ENCODE data around the gene GFRA4.
A peak's percentile ranks its signal among the peaks of the same experiment; 100 is the strongest.
"Not testable (repeated sequence)": the region's sequence is repeated elsewhere in the genome, so short reads cannot be mapped to it uniquely, and the experiment has no call there.

GFRA4 gene

DNA sequence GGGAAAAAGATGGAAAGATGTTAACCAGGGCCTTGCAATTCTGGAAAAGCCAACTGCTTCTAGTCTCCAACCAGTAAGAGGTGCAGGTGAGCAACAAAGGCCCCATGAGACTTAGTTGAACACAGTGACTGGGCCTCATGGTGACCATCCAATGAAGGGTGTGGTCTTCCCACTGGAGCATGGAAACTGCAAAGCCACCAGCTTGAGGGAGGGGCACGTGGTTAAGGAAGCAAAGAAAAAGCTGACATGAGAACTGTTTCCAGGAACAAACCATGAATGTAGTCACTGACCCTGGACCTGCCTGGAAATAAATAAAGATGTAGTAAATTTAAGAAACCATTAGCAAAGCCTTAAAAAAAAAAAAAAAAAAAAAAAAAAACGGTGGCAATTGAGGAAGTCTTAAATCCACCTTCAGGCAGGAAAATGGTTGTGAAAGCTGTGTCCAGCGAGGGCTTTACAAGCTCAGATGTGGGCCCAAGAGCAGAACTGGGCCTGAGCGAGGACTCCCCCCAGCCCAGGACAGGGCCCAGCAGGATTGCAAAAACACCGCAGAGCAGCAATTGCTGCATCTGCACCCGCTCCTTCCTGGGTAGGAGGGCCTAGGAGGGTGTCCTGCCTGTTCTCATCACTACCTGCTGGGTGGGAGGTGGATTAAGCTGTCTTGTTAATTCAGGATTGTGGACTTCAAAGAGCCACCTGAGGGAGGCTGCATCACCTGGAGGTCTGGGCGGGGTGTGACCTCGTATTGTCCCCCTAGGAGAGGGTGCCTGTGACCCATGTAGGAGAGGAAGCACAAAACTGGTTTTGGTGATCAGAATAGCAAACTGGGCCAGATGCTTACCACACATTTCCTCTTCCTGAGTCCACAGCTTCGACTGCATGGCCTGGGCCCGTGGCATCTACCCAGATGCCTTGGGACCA, 10.3 kb downstream of the GFRA4 start:
- no peak for DNase-seq

DNA sequence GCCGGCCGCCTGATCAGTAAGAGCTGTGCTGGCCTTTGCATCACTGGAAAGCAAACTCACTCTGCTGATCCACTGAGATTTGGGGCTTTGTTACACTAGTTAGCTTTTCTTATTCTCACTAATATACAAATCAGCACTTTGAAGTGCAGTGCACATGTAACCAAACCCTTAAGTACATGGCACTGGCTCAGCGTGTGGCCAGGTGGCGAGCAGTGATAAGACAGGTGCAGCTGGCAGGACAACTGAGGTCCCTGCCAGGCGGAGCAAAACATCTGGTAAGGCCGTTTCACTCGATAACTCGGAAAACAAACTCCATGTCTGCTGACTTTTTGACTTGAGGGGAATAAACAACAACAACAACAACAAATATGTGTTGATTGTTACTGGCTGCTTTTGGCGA, 11.0 kb downstream of the GFRA4 start:
- DNase-seq = no peak

DNA sequence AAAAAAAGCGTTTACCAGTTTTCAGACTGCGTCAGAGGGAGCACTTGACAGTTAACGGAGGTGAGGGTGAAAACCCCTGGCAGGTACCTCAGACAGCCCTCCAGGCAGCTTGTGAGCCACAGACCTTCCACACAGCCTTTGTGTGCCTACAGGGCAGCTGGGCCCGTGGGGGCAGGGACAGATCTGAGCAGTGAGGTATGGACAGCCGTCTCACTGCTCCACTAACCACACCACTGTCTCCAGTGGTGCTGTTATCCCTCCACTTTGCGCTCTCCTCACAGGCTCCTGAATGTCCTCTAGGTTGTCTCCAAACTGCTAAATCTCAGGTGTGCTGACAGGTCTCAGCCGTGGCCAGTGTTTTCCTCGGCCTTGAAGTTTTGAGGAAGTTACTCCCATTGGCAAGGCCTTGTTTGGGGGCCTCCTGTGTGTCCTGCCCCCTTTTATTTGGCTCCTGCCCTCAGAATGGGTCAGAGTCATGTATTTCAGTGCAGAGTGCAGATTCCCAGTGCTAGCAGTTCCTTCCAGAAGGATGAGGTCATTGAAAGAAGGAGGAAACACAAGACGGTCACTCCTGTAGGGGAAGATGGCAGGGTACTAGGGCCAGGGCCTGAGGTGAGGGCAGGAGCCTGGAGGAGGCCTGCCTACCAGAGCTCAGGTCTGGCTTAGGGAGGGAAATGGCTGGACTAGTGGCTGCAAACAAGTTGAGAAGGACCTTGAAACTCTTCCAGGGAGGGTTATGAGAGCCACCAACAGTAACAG, 11.8 kb downstream of the GFRA4 start:
- peak in 1 of 2 donors; percentile 19 for DNase-seq

DNA sequence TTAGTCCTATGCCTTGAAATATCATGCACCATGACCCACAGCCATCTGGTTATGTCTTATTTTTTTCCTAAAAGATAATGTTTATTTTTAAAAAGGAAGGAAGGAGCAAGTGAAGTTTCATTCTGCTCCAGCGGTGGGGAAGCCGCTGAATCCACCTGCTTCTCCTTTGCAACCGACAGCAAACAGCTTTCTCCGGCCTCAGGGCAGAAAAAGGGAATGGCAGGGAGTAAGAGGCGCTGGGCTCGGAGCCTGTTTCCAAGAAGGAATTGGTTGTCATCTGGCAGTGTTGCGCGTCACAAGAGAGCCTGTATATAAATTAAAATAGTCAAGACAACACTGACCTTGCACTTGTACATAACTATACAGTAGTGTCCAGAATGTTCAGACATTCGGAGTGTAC, 14.2 kb downstream of the GFRA4 start:
- no peak for DNase-seq

DNA sequence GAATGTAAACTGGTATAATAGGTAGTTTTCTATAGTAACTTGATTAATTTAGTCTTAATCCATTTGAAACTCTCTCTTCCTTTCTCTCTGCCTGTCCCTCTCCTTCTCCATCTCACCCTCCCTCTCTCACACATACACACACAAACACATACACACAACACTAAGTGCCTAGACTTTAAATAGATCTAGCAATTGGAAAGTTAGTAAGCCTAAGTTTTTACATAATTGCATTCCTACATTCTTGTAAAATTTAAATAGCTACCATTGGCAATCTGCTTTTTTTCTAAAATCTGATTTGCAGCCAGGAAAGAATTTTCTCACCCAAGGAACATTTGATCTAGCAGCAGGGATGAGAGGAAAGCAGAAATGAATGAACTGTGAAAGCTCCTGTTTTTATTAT, 15.7 kb downstream of the GFRA4 start:
- DNase-seq = no peak

DNA sequence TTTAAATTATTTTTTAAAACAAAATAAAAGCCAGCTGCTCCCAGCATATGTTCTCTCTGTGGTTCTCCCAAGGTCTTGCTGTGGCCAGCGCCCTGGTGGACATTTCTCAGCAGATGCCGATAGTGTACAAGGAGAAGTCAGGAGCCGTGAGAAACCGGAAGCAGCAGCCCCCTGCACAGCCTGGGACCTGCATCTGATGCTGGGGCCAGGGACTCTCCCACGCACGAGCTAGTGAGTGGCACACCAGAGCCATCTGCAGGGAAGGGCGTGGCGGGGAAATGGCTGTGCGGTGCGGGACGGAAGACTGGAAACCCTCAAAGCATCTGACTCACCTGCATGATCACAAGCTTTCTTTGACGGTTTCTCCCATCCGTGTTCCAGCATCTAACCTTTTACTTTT, 16.5 kb downstream of the GFRA4 start:
- no peak for DNase-seq

DNA sequence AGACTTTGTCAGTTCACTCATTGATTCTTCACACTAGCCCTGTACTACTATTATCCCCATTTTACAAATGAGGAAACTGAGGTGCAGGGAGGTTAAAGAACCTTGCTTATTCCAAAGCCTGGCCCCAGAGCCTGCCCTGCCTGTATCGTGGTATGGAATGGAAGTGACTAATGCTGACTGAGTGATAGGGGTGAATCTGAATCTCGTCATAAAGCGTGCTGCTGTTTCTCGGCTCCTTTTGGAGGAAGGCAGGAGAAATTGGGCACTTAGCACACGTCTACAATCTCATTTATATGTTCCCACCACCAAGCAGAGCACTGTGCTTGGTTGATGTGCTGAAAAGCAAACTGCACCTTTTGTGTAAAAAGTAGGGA, 17.1 kb downstream of the GFRA4 start:
- no peak for DNase-seq

DNA sequence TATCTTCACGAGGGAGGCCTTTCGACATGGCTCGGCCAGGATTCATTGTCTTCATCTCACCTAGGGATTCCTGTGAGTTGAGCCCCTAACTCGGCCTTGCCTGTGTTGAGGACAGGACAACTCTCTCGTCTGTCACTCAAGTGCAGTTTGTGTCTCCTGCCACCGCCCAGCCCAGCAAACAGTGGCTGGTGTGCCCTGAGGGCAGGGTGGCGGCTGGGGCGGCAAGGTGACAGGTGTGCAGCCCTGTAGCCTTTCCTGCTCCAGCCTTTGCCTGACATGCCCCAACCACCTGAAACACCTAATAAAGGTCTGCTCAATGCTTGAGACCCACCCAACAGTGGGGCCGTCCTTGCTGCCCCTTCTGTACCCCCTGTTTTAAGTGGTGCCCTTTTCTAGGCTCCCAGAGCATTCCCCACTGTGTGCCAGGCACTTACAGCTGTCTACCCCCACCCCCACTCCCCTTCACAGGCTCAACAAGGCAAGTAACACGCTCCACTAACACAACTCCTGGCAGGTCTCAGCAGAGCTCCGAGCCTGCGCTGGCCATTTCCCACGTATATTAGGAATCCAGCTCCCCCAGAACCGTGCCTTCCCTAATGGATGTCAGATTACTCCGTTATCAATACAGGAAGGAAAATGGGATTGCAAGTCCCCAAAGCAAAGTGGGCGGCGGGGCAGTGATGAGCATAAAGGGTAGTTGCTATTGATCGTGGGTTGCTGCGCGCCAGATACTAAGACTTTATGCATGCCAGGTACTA, 17.7 kb downstream of the GFRA4 start:
- no peak for DNase-seq

DNA sequence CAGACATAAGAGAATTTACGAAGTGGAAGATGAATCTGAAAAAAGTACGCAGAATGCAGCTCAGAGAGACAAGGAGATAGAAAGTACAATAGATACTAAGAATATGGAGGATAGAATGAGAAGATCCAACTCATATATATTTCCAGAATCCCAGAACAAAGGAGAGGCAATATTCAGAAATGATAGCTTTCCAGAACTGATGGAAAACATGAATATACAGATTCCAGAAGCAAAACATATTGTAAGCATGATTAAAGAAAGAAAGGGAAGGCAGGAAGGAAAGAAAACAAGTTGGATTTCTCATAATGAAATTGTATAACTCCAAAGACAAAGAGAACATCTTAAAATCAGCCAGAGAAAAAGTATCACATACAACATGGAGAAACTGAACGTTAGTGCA, 22.9 kb downstream of the GFRA4 start:
- no peak for DNase-seq

DNA sequence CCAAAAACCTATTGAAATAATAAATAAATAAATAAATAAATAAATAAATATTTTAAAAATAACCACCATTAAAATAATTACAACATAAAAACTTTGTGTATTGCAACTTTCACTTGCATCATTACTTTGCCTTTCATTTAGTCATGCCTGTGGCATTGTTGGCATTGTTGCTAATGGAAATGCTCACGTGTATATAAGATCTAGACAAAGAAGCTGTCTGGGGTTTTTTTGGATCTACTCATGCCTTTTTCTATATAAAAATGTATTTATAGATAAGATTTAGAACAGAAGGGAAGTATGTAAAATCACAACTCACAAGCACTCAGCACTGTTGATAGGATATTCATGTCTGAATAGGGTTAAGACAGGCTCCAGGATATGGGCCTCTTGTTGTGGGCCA, 27.9 kb downstream of the GFRA4 start:
- no peak for DNase-seq

DNA sequence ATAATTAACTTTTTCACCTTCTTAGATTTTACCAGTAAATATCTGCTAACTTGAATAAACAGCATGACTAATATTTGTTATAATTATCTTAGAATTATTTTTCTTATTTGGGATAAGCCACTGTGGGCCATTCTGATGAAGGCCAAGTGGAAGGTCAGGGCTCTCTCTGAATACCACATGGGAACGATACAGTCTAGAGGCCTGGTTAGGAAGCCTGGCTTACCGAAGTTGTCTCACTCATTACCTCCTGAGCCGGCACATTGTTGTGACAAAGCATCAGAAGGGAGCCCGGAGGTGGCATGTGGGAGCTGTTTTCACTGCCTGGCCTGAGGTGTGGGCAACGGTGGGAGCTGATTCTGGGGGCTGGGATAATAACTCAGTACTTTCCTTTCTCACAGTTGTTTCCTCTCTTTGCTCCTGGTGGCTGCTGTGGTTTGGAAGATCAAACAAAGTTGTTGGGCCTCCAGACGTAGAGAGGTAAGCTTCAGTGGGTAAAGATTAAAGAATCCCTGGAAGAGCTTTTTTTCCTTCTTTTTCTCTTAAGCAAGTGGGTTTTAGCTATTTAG, 29.2 kb downstream of the GFRA4 start:
- no peak for DNase-seq

DNA sequence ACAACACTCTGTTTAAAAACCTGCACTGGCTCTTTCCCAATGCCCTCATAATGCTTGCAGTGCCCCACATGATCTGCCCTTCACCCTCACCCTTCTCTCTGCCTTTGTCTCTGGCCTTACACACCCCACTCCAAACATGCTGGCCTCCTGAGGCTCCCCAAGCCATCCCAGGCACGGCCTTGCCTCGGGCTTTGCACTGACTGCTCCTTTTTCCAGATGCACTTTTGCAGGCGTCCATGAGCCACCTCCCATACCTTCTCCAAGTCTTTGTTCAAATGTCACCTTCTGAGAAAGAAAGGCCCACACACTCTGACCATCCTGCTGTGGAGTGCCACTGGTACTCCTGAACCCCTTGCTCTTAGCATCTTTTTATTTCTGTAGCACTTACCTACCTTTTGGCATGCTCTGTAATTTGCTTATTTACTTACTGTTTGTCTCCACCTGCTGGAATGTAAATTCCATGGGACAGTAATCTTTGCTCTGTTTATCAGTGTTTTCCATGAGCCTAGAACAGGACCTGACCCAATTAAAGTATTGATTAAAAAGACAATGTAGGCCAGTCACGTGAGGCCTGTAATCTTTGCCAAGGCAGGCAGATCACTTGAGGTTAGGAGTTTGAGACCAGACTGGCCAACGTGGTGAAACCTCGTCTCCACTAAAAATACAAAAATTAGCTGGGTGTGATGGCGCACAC, 30.7 kb downstream of the GFRA4 start:
- DNase-seq = no peak

DNA sequence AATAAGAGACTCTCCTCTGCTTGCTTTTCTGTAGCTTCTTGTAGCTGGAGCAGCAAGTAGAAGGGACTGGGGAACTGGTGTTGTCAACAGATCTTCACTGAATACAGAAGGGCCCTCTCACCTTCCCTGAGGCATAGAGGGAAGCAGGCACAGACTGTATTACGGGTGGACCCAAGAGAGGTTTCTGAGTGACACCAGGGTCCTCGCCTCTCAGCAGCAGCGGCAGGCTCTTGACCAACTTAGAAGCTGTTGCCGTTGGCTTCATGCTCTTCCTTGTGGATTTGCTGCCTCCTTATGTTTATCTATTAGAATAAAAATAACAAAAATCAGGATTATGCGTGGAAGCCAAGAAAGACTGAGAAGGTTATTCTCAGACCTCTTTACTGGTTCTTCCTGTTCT, 31.7 kb downstream of the GFRA4 start:
- no peak for DNase-seq

DNA sequence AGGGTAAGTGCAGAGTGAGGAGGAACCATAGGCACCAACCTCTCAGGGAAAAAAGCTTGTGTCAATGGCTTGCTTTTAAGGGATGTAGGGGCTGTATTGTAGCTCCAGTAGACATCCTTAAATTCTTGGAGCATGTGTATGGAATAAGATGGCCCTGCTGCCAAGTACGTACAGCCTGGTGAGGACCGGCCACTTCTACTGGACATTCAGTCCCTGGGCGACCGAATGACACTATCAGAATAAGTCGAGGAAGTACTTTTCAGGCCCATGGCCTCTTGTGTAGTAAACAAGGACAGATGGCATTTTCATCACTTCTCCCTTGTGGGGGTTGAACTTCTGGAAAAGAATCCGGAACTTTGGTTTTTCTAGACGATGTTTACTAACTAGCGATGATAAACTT, 32.8 kb downstream of the GFRA4 start:
- DNase-seq = no peak

DNA sequence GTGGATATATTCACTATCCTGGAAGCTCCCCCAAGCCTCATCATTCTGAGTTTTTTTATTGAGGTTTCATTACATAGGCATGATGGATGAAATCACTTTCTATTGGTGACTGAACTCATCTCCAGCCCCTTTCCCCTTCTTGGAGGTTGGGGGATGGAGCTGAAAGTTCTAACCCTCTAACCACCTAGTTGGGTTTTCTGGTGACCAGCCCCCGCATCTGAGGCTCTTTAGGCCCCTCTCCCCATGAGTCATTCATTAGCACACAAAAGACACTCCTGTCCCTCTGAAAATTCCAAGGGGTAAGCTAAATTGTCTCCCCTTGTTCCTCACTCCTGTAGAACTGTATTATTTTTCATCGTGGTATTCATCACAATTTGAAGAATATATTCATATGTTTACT, 33.3 kb downstream of the GFRA4 start:
- no peak for DNase-seq

DNA sequence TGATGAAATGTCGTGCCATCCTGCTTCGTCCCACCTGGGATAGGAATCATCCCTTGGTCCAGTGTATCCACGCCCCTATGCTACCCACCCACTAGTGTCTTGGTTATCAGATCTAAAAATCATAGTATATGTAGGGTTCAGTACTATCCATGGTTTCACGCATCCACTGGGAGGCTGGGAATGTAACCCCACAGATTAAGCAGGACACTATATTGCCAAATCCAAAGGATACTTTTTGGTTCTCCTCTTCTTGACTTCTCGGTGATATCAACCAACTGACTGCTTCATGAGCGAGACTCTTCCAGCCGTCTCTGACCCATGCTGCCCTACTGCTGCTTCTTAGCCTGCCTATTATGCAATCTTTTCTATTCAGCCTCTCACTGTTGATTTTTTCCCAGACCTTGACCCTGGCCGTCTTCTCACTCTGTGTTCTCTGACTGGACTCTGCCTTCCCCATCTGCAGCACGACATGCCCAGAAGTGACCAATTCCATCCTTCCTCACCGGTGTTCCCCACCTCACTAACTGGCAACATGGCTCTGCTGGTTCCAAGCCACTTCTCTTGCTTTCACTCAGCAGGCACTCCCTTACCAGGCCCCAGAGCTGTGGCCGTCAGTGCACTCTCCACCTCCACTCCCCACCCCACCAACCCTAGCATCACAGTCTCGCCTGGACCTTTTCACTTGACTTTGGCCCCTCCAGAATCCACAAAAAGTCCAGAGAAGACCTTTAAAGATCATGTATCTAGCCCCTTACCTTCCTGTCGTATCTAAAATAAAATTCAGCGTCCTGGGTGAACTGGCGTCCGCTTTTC, 34.5 kb downstream of the GFRA4 start:
- DNase-seq = no peak

DNA sequence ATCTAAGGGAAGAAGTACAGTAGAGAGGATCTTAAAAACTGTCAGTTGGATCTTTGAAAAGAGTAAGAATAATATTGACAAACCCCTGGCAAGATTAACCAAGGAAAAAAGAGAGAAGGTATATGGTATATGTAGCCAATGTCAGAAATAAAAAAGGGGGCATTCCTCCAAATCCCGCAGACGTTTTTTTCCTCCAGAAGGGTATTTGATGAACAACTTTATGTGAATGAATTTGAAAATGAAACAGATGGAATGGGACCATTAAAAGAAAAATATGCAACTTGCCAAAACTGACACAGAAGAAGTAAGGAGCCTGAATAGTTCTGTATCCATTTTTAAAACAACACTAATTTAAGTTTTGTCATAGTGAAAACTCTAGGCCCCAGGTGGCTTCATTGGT, 35.7 kb downstream of the GFRA4 start:
- no peak for DNase-seq

DNA sequence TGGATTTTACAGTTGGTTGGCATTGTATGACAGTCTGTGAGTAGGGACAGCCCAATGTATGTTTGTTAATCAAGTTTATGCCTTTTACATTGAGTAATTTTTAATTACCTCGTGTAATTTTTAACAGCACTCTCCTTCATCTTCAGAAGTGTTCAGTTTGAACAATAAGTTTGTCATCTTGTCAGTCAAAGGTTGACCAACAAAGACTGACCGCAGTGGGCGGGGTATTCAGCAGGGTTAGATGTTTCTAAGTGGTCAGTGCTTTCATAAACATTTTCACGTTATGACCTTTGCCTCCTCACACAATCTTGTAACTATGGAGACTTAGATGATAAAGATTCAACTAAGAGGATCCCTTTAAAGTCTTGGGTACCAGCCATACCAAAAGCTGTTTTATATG, 40.8 kb downstream of the GFRA4 start:
- no peak for DNase-seq

DNA sequence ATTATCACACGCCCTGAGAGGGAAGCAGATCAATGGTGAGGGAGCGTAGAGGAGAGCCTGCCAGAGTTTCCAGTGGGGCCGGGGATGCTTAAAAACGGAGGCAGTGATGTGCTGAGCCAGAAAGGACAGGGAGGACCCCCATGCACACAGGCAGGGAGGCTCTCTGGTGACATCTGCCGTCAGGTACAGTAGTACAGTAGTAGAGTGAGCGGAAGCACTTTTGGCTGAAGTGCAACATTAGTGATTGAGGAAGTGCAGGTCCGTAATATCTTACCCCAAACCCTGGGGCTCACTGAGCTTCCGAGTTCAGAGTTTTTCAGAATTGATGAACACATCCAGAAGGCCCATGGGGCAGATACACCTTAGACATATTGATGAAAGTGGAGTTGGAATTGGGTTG, 42.1 kb downstream of the GFRA4 start:
- no peak for DNase-seq

DNA sequence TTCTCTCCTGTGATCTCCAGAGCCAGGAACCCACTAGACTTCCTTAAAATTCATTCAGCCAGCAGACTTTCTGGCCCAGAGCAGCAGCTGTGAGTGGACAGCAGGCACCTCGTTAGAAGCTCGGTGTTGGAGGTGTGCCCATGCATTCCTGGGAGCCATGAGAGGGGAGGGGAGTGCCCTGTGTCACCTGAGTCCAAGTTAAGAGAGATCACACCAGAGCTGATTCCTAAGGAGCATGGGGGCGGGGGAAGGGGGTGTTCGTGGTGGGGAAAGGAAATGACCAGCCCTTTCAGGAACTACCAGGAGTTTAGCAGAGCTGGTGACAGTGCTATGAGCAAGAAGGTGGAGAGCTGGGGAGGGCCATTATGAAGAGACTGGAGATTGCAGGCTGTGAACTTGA, 46.9 kb downstream of the GFRA4 start:
- peak in 1 of 2 donors; percentile 10 for DNase-seq

DNA sequence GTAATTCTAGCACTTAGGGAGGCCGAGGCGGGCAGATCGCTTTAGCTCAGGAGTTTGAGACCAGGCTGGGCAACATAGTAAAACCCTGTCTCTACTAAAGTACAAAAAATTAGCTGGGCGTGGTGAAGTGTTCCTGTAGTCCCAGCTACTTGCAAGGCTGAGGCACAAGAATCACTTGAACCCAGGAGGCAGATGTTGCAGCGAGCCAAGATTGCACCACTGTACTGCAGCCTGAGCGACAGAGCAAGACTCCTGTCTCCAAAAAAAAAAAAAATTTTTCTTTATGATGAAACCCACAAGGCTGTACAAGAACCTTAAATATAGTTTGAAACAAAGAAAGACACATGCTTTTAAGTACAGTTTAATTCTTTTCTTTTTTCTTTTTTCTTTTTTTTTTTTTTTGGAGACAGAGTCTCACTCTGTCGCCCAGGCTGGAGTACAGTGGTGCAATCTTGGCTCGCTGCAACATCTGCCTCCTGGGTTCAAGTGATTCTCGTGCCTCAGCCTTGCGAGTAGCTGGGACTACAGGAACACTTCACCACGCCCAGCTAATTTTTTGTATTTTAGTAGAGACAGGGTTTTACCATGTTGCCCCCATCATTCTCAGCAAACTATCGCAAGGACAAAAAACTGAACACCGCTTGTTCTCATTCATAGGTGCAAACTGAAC, 47.9 kb downstream of the GFRA4 start:
- DNase-seq = not testable (repeated sequence)

Measured in inflammatory macrophage treated with lipopolysaccharide for 1 hour (primary cell).